ENCODE measurements around the gene UBALD1.

The UBALD1 gene

DNA sequence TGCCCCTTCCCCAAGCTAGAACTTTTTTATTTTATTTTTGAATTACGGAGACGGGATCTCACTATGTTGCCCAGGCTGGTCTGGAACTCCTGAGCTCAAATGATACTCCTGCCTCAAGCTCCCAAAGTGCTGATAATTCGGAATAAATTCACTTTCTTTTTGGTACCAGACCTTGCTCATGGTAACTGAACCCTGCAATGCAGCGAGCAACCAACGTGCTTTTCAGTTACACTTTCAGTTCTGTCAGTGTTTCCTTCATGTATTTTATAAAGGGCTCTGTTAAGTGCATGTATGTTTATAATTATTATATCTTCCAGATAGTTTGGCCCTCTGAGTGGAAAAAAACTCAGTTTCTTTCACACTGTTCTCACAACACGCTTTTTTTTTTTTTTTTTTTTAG lies 44.6 kb downstream of the UBALD1 start:
- FAIRE-seq = no peak
- TF ChIP-seq SPI1 (IDR thresholded peaks at IDR 0.05; ENCODE audit: low read depth, low read length) = no peak
- TF ChIP-seq POLR2A (IDR thresholded peaks at IDR 0.05; ENCODE audit: low read depth, low read length) = no peak
- DNase-seq (ENCODE audit: insufficient read length, low spot score) = no peak

DNA sequence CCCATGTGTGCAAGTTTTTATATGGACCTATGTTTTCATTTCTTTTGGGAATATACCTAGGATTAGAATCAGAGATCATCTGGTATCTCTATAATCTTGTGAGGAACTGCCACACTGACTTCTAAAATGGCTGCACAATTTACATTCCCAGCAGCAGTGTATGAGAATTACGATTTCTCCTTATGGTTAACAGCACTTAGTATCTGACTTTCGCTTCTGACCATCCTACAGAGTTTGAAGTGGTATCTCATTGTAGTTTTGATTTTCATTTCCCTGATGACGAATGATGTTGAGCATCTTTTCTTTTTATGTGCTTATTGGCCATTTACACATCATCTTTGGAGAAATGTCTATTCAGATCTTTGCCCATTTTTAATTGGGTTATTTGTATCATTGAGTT lies 48.5 kb downstream of the UBALD1 start:
- TF ChIP-seq POU2F2 (IDR thresholded peaks at IDR 0.05; ENCODE audit: low read depth, low read length) = no peak
- 0 out of 2 replicates have a peak, but pooled peaks have one; percentile 10 for TF ChIP-seq SPI1 (IDR thresholded peaks at IDR 0.05; ENCODE audit: low read depth, low read length)
- TF ChIP-seq POLR2A (IDR thresholded peaks at IDR 0.05; ENCODE audit: low read depth, low read length) = no peak
- no peak for TF ChIP-seq PAX5 (IDR thresholded peaks at IDR 0.05; ENCODE audit: insufficient read depth, low read length, severe bottlenecking)
- TF ChIP-seq POLR2AphosphoS5 (IDR thresholded peaks at IDR 0.05; ENCODE audit: low read depth, low read length) = no peak
- FAIRE-seq = no peak
- no peak for DNase-seq (ENCODE audit: insufficient read length, low spot score)

DNA sequence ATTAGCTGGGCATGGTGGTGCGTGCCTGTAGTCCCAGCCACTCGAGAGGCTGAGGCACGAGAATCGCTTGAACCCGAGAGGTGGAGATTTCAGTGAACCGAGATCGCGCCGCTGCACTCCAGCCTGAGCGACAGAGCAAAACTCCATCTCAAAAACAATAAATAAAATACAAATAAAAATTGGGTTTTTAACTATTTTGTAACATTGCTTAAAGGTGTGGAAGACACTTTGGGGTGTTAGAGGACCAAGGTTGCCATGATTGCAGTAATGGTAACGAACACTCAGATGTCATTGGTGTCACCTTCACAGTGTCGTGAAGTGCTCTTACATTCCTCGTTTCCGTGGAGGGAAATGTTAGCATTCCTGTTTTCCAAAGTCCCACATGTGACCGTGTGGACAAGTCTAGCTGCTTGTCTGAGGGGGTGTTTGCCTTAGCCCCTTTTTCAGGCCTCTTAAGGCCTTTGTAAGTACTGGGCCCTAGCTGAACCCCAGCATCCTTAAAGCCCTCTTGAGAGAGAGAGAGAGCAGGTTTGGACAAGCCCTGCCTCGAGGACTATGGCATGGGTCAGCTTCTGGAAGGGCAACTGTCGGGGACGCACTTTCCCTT lies 49.9 kb downstream of the UBALD1 start:
- no peak for DNase-seq (ENCODE audit: insufficient read length, low spot score)
- TF ChIP-seq POLR2AphosphoS5 (IDR thresholded peaks at IDR 0.05; ENCODE audit: low read depth, low read length) (no peak), PAX5 (IDR thresholded peaks at IDR 0.05; ENCODE audit: insufficient read depth, low read length, severe bottlenecking) (no peak), POU2F2 (IDR thresholded peaks at IDR 0.05; ENCODE audit: low read depth, low read length) (no peak), POLR2A (IDR thresholded peaks at IDR 0.05; ENCODE audit: low read depth, low read length) (no peak), SPI1 (IDR thresholded peaks at IDR 0.05; ENCODE audit: low read depth, low read length) (no peak), TAF1 (IDR thresholded peaks at IDR 0.05; ENCODE audit: low read depth, low read length) (no peak)
- no peak for FAIRE-seq

DNA sequence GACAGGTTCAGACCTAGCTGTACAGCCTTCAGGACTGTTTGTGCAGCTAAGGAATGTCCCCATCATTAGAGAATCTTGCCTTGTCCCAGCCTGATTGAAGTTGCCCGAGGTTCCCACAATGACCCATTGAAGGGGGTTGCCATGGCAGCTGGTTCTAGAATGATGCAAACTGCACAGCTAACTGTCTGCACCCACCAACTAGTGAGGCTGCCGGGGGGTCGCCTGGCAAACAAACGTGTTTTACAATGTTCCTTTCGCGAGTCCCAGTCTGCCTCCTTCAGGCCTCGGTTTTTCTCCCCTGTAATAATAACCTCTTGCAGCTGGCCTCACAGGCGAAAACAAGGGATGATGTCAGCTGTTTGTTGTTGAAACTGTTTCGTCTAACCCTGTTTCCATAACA lies 53.1 kb downstream of the UBALD1 start:
- no peak for TF ChIP-seq POU2F2 (IDR thresholded peaks at IDR 0.05; ENCODE audit: low read depth, low read length)
- no peak for TF ChIP-seq PAX5 (IDR thresholded peaks at IDR 0.05; ENCODE audit: insufficient read depth, low read length, severe bottlenecking)
- TF ChIP-seq SPI1 (IDR thresholded peaks at IDR 0.05; ENCODE audit: low read depth, low read length) = no peak
- TF ChIP-seq POLR2A (IDR thresholded peaks at IDR 0.05; ENCODE audit: low read depth, low read length) = no peak
- TF ChIP-seq POLR2AphosphoS5 (IDR thresholded peaks at IDR 0.05; ENCODE audit: low read depth, low read length) = no peak
- no peak for TF ChIP-seq TAF1 (IDR thresholded peaks at IDR 0.05; ENCODE audit: low read depth, low read length)
- no peak for FAIRE-seq

More for the DNA sequence above, 53.1 kb downstream of the UBALD1 start:
- DNase-seq (ENCODE audit: insufficient read length, low spot score) = no peak

Data from GM12891 (cell line).